Vagina (tissue), 2 donors: ENCODE results near the gene GPD1L. TPM values are rescaled to one million over a fixed set of nuclear protein-coding genes. Genes with fewer than 3 reads are reported as not detected.

Experiments
- DNase-seq, 2 donors: peaks; one replicate each; pipeline ENCODE4 v3.0.0-alpha.2; 2017; ENCODE audit errors: extremely low spot score in 2 of 2
- H3K27ac ChIP-seq: fragments of 200-600 bp; sonication (generic); one replicate; pipeline ENCODE4 v1.5.1; 2019
- H3K27me3 ChIP-seq: fragments of 200-600 bp; sonication (generic); one replicate; pipeline ENCODE4 v1.5.1; 2019
- H3K36me3 ChIP-seq, 2 donors: fragments of 200-600 bp; sonication (generic); one replicate each; pipeline ENCODE4 v1.5.1; 2017 to 2019
- H3K4me1 ChIP-seq: fragments of 200-600 bp; sonication (generic); one replicate; pipeline ENCODE4 v1.5.1; 2019
- H3K4me3 ChIP-seq, 2 donors: fragments of 200-600 bp; sonication (generic); 1 replicate in 1 of 2; 2 replicates in 1 of 2; pipeline ENCODE4 v1.5.1; 2016 to 2019
- H3K9me3 ChIP-seq: fragments of 200-600 bp; sonication (generic); one replicate; pipeline ENCODE4 v1.5.1; 2019
- CTCF ChIP-seq, 3 experiments: fragments of 450-650 bp in 2 of 3; fragments of 200-600 bp in 1 of 3; sonication (generic) in 1 of 3; IDR thresholded peaks; one replicate each; pipeline ENCODE4 v1.5.1; 2017 to 2019; ENCODE audit warnings: antibody characterized with exemption in 3 of 3, mild to moderate bottlenecking in 2 of 3, moderate library complexity in 2 of 3
- POLR2A ChIP-seq, 2 donors: fragments of 450-650 bp; IDR thresholded peaks; one replicate each; pipeline ENCODE4 v1.6.1; 2017; ENCODE audit warnings: antibody characterized with exemption in 2 of 2, mild to moderate bottlenecking in 2 of 2, moderate library complexity in 2 of 2
- POLR2AphosphoS5 ChIP-seq, 2 donors: sonication (generic); formaldehyde crosslinking; IDR thresholded peaks; one replicate each; pipeline ENCODE4 v1.9.0; 2017; ENCODE audit warnings: antibody characterized with exemption in 2 of 2, mild to moderate bottlenecking in 2 of 2, low read depth in 1 of 2; ENCODE audit not compliant: insufficient read depth in 1 of 2
- intact Hi-C: fragments of 100-400 bp; cut with DNase I; formaldehyde crosslinking; loops from one replicate; pipeline ENCODE4 v1.15.1; 2023
- total RNA-seq: library from RNA; depleted of rRNA; stranded (reverse); fragments of >200 nt; gene quantifications from one replicate; pipeline ENCODE4 v1.2.3, GENCODE V29; 2016

GPD1L gene
- total RNA-seq, 1 donor from 2014 or later: 57.5 TPM

- Histone ChIP-seq H3K36me3 (no peaks in the 10 kb centered on the region), H3K27me3 (no peaks in the 10 kb centered on the region), H3K4me1 (no peaks in the 10 kb centered on the region), H3K4me3 (no peak overlapping the region), H3K27ac (no peak overlapping the region), H3K9me3 (no peaks in the 10 kb centered on the region)
- DNase-seq: no peak
- TF ChIP-seq POLR2AphosphoS5 (IDR thresholded peaks at IDR 0.05; ENCODE audit: insufficient read depth in 1 of 2, low read depth in 1 of 2): no peak
- intact Hi-C loops: no loop called here
These were observed 108.8 kb downstream of the GPD1L start for GRCh38 chr3:32215185-32215584.

GRCh38 chr3:32216172-32216783 is 109.9 kb downstream of the GPD1L start:
- no peaks in the 10 kb centered on the region for H3K36me3 ChIP-seq
- no peak overlapping the region for H3K4me3 ChIP-seq
- H3K4me1 ChIP-seq: no peaks in the 10 kb centered on the region
- TF ChIP-seq POLR2AphosphoS5 (IDR thresholded peaks at IDR 0.05; ENCODE audit: insufficient read depth in 1 of 2, low read depth in 1 of 2) (no peak), POLR2A (IDR thresholded peaks at IDR 0.05) (no peak), CTCF (IDR thresholded peaks at IDR 0.05) (no peak)
- H3K9me3 ChIP-seq: no peaks in the 10 kb centered on the region
- no peak for DNase-seq
- intact Hi-C loops: no loop called here
- H3K27me3 ChIP-seq: no peaks in the 10 kb centered on the region
- H3K27ac ChIP-seq: no peak overlapping the region

- TF ChIP-seq POLR2A (IDR thresholded peaks at IDR 0.05) (no peak), CTCF (IDR thresholded peaks at IDR 0.05) (no peak)
- Histone ChIP-seq H3K4me3 (no peak overlapping the region), H3K4me1 (no peaks in the 10 kb centered on the region), H3K9me3 (no peaks in the 10 kb centered on the region), H3K36me3 (no peaks in the 10 kb centered on the region), H3K27ac (no peak overlapping the region), H3K27me3 (no peaks in the 10 kb centered on the region)
- no peak for DNase-seq
- intact Hi-C loops: no loop called here
These were observed 110.9 kb downstream of the GPD1L start for GRCh38 chr3:32217339-32217738.

Other genes starting within 250 kb of the GPD1L start
- gene OSBPL10, start 125.4 kb upstream of the GPD1L start, total RNA-seq: 33.9 TPM
- 2.0 TPM for gene ZNF860, start 124.9 kb upstream of the GPD1L start, total RNA-seq
- gene CMTM8, start 132.1 kb downstream of the GPD1L start, total RNA-seq: 4.7 TPM